Stimulated activated naive B cell treated with anti-CD40 and anti-IgM and Interleukin-4, amounts not matched to agents 10 μg/mL and 1 μg/mL and 100 μg/mL, for 72 hours (primary cell): ENCODE results near the gene AMMECR1.
"Not testable (repeated sequence)": the region's sequence is repeated elsewhere in the genome, so short reads cannot be mapped to it uniquely, and the experiment has no call there.

Source experiments
- ATAC-seq, 2 donors: fragments of 150-1000 bp; cut with Tn5 transposase; replicated peaks; 2 replicates each; pipeline ENCODE4 v1.10.0; 2021; ENCODE audit warnings: moderate library complexity in 1 of 2
- DNase-seq: peaks from one replicate; pipeline ENCODE4 v3.0.0; 2021
- H3K27ac Mint-ChIP-seq: one replicate; pipeline ENCODE4 v1.8.0; 2022; ENCODE audit warnings: mild to moderate bottlenecking, mixed read lengths
- H3K27me3 Mint-ChIP-seq, 2 donors: one replicate each; pipeline ENCODE4 v1.8.0; 2022; ENCODE audit warnings: mixed read lengths in 2 of 2
- H3K36me3 Mint-ChIP-seq, 2 donors: one replicate each; pipeline ENCODE4 v1.8.0; 2022; ENCODE audit warnings: mixed read lengths in 2 of 2, mild to moderate bottlenecking in 1 of 2
- H3K4me1 Mint-ChIP-seq, 2 donors: one replicate each; pipeline ENCODE4 v1.8.0; 2022; ENCODE audit warnings: mixed read lengths in 2 of 2, mild to moderate bottlenecking in 1 of 2
- H3K4me3 Mint-ChIP-seq, 2 donors: one replicate each; pipeline ENCODE4 v1.8.0; 2022; ENCODE audit warnings: mild to moderate bottlenecking in 2 of 2, mixed read lengths in 2 of 2, moderate library complexity in 1 of 2
- H3K9me3 Mint-ChIP-seq, 2 donors: one replicate each; pipeline ENCODE4 v1.8.0; 2022; ENCODE audit warnings: mixed read lengths in 2 of 2, mild to moderate bottlenecking in 1 of 2

The AMMECR1 gene

GRCh38 chrX:110259117-110259516, 58.8 kb downstream of the AMMECR1 start:
- no peak overlapping the region for H3K27ac Mint-ChIP-seq
- no peaks in the 10 kb centered on the region for H3K27me3 Mint-ChIP-seq
- peaks cover 0 to 1% of the 10 kb centered on the region in 2 donors for H3K4me1 Mint-ChIP-seq
- H3K9me3 Mint-ChIP-seq: no peaks in the 10 kb centered on the region
- no peak for DNase-seq
- H3K36me3 Mint-ChIP-seq: peaks cover 0 to 2% of the 10 kb centered on the region in 2 donors
- H3K4me3 Mint-ChIP-seq: no peak overlapping the region
- ATAC-seq: no peak

- DNase-seq (no peak), ATAC-seq (no peak)
- H3K27ac Mint-ChIP-seq: no peak overlapping the region
- no peaks in the 10 kb centered on the region for H3K9me3 Mint-ChIP-seq
- H3K27me3 Mint-ChIP-seq: no peaks in the 10 kb centered on the region
- no peak overlapping the region for H3K4me3 Mint-ChIP-seq
- H3K4me1 Mint-ChIP-seq: peaks cover 0 to 1% of the 10 kb centered on the region in 2 donors
- H3K36me3 Mint-ChIP-seq: peaks cover 0 to 2% of the 10 kb centered on the region in 2 donors
Observed at GRCh38 chrX:110258552-110258951, 59.3 kb downstream of the AMMECR1 start.

- DNase-seq (no peak), ATAC-seq (no peak)
- no peak overlapping the region for H3K27ac Mint-ChIP-seq
- H3K36me3 Mint-ChIP-seq: peaks cover 0 to 2% of the 10 kb centered on the region in 2 donors
- peaks cover 0 to 2% of the 10 kb centered on the region in 2 donors for H3K4me1 Mint-ChIP-seq
- no peaks in the 10 kb centered on the region for H3K9me3 Mint-ChIP-seq
- no peak overlapping the region for H3K4me3 Mint-ChIP-seq
- H3K27me3 Mint-ChIP-seq: no peaks in the 10 kb centered on the region
Observed at GRCh38 chrX:110257889-110258288, 60.0 kb downstream of the AMMECR1 start.

GRCh38 chrX:110252711-110253110, 65.2 kb downstream of the AMMECR1 start:
- Mint-ChIP-seq H3K4me1 (peaks cover 1 to 15% of the 10 kb centered on the region in 2 donors), H3K27ac (no peak overlapping the region), H3K27me3 (no peaks in the 10 kb centered on the region), H3K9me3 (no peaks in the 10 kb centered on the region), H3K36me3 (peaks cover 0 to 3% of the 10 kb centered on the region in 2 donors), H3K4me3 (no peak overlapping the region)
- DNase-seq: no peak
- no peak for ATAC-seq

GRCh38 chrX:110251961-110252360, 65.9 kb downstream of the AMMECR1 start:
- Mint-ChIP-seq H3K27me3 (no peaks in the 10 kb centered on the region), H3K4me1 (peaks cover 1 to 15% of the 10 kb centered on the region in 2 donors), H3K27ac (no peak overlapping the region), H3K9me3 (no peaks in the 10 kb centered on the region), H3K4me3 (no peak overlapping the region), H3K36me3 (peaks cover 0 to 3% of the 10 kb centered on the region in 2 donors)
- DNase-seq (no peak), ATAC-seq (no peak)

- no peak overlapping the region for H3K27ac Mint-ChIP-seq
- H3K36me3 Mint-ChIP-seq: peaks cover 0 to 3% of the 10 kb centered on the region in 2 donors
- DNase-seq (no peak), ATAC-seq (no peak)
- H3K4me3 Mint-ChIP-seq: no peak overlapping the region
- H3K4me1 Mint-ChIP-seq: peaks cover 2 to 17% of the 10 kb centered on the region in 2 donors
- no peaks in the 10 kb centered on the region for H3K27me3 Mint-ChIP-seq
- H3K9me3 Mint-ChIP-seq: no peaks in the 10 kb centered on the region
Observed at GRCh38 chrX:110251526-110251925, 66.4 kb downstream of the AMMECR1 start.

GRCh38 chrX:110250847-110251246, 67.0 kb downstream of the AMMECR1 start:
- ATAC-seq (no peak), DNase-seq (no peak)
- no peaks in the 10 kb centered on the region for H3K9me3 Mint-ChIP-seq
- H3K27me3 Mint-ChIP-seq: no peaks in the 10 kb centered on the region
- H3K36me3 Mint-ChIP-seq: peaks cover 0 to 3% of the 10 kb centered on the region in 2 donors
- H3K4me3 Mint-ChIP-seq: no peak overlapping the region
- peaks cover 5 to 20% of the 10 kb centered on the region in 2 donors for H3K4me1 Mint-ChIP-seq
- no peak overlapping the region for H3K27ac Mint-ChIP-seq

- Mint-ChIP-seq H3K9me3 (no peaks in the 10 kb centered on the region), H3K27me3 (no peaks in the 10 kb centered on the region), H3K36me3 (peaks cover 0 to 3% of the 10 kb centered on the region in 2 donors), H3K4me3 (no peak overlapping the region), H3K4me1 (peaks cover 5 to 20% of the 10 kb centered on the region in 2 donors), H3K27ac (no peak overlapping the region)
- DNase-seq (no peak), ATAC-seq (no peak)
Observed at GRCh38 chrX:110248578-110248977, 69.3 kb downstream of the AMMECR1 start.

- no peak overlapping the region for H3K27ac Mint-ChIP-seq
- DNase-seq (no peak), ATAC-seq (no peak)
- peaks cover 4 to 22% of the 10 kb centered on the region in 2 donors for H3K4me1 Mint-ChIP-seq
- H3K4me3 Mint-ChIP-seq: no peak overlapping the region
- H3K9me3 Mint-ChIP-seq: peaks cover 0 to 8% of the 10 kb centered on the region in 2 donors
- peaks cover 2 to 7% of the 10 kb centered on the region in 2 donors for H3K36me3 Mint-ChIP-seq
- no peaks in the 10 kb centered on the region for H3K27me3 Mint-ChIP-seq
Observed at GRCh38 chrX:110245011-110245410, 72.9 kb downstream of the AMMECR1 start.

- no peak for ATAC-seq
- Mint-ChIP-seq H3K27ac (no peak overlapping the region), H3K36me3 (peaks cover 7 to 9% of the 10 kb centered on the region in 2 donors), H3K9me3 (peaks cover 6 to 10% of the 10 kb centered on the region in 2 donors), H3K4me1 (peaks cover 5 to 21% of the 10 kb centered on the region in 2 donors), H3K27me3 (no peaks in the 10 kb centered on the region), H3K4me3 (no peak overlapping the region)
- no peak for DNase-seq
Observed at GRCh38 chrX:110242371-110242770, 75.5 kb downstream of the AMMECR1 start.

- H3K4me1 Mint-ChIP-seq: peaks cover 5 to 21% of the 10 kb centered on the region in 2 donors
- H3K27me3 Mint-ChIP-seq: no peaks in the 10 kb centered on the region
- no peak overlapping the region for H3K4me3 Mint-ChIP-seq
- H3K27ac Mint-ChIP-seq: no peak overlapping the region
- peaks cover 7 to 9% of the 10 kb centered on the region in 2 donors for H3K36me3 Mint-ChIP-seq
- ATAC-seq (no peak), DNase-seq (no peak)
- H3K9me3 Mint-ChIP-seq: peaks cover 6 to 10% of the 10 kb centered on the region in 2 donors
Observed at GRCh38 chrX:110241816-110242215, 76.1 kb downstream of the AMMECR1 start.

- H3K27ac Mint-ChIP-seq, ATAC-seq, H3K4me3 Mint-ChIP-seq, H3K27me3 Mint-ChIP-seq, DNase-seq: not testable (repeated sequence)
- Mint-ChIP-seq H3K9me3 (peaks cover 6 to 10% of the 10 kb centered on the region in 2 donors), H3K36me3 (peaks cover 7 to 14% of the 10 kb centered on the region in 2 donors), H3K4me1 (peaks cover 1 to 16% of the 10 kb centered on the region in 2 donors)
Observed at GRCh38 chrX:110238259-110238658, 79.6 kb downstream of the AMMECR1 start.

GRCh38 chrX:110231485-110231884, 86.4 kb downstream of the AMMECR1 start:
- peaks cover 11 to 27% of the 10 kb centered on the region in 2 donors for H3K4me1 Mint-ChIP-seq
- H3K4me3 Mint-ChIP-seq, H3K9me3 Mint-ChIP-seq, DNase-seq, ATAC-seq, H3K27me3 Mint-ChIP-seq, H3K27ac Mint-ChIP-seq: not testable (repeated sequence)
- H3K36me3 Mint-ChIP-seq: peaks cover 9 to 29% of the 10 kb centered on the region in 2 donors

- H3K9me3 Mint-ChIP-seq, DNase-seq, H3K27ac Mint-ChIP-seq, H3K27me3 Mint-ChIP-seq, H3K4me3 Mint-ChIP-seq, ATAC-seq: not testable (repeated sequence)
- peaks cover 11 to 27% of the 10 kb centered on the region in 2 donors for H3K4me1 Mint-ChIP-seq
- peaks cover 9 to 24% of the 10 kb centered on the region in 2 donors for H3K36me3 Mint-ChIP-seq
Observed at GRCh38 chrX:110229497-110230111, 88.3 kb downstream of the AMMECR1 start.

- no peak overlapping the region for H3K27ac Mint-ChIP-seq
- H3K4me3 Mint-ChIP-seq: no peak overlapping the region
Observed at GRCh38 chrX:110228453-110228852, 89.4 kb downstream of the AMMECR1 start.

More at GRCh38 chrX:110228453-110228852, 89.4 kb downstream of the AMMECR1 start:
- Mint-ChIP-seq H3K4me1 (peaks cover 11 to 27% of the 10 kb centered on the region in 2 donors), H3K9me3 (peaks cover 2 to 4% of the 10 kb centered on the region in 2 donors), H3K27me3 (no peaks in the 10 kb centered on the region), H3K36me3 (peaks cover 9 to 24% of the 10 kb centered on the region in 2 donors)
- no peak for ATAC-seq
- DNase-seq: no peak
